K562 (cell line): ENCODE data around the gene ACADM. TPM values are rescaled to one million over a fixed set of nuclear protein-coding genes. Genes with fewer than 3 reads are reported as not detected.

Source experiments
- ATAC-seq: fragments of 200-7000 bp; cut with Tn5 transposase; 3 replicates; pipeline ENCODE4 v1.9.1; 2020; ENCODE audit warnings: moderate library complexity
- BruUV-seq: library from RNA; stranded (reverse); fragments of 400-500 nt; replicated peaks from 2 replicates; lab custom pipeline; 2021; lab: Mats Ljungman, UMichigan
- CTCF ChIA-PET: fragments of 300-600 bp; formaldehyde crosslinking; extraction: SDS; loops from one replicate; lab custom pipeline; 2021; ENCODE audit warnings: low intra/inter-chr PET ratio; lab: Yijun Ruan, JAX
- POLR2A ChIA-PET: fragments of 300-600, 350-650 bp; sonication (Branson Sonifier 250); formaldehyde crosslinking; extraction: SDS; loops from one replicate; lab custom pipeline; 2021; ENCODE audit warnings: antibody characterized with exemption, inconsistent platforms; lab: Yijun Ruan, JAX
- DNase-seq, 4 experiments: peaks; one replicate each; pipeline versions ENCODE4 v3.0.0 to v3.0.0-alpha.2; 2011 to 2018; ENCODE audit warnings: low spot score in 3 of 4, mixed read lengths in 3 of 4; ENCODE audit errors: extremely low read depth in 1 of 4
- FAIRE-seq: peaks from 2 replicates; lab custom pipeline; 2011; peaks lifted over from hg19 to GRCh38; lab: Jason Lieb, UNC
- H2AFZ ChIP-seq: 2 replicates; pipeline ENCODE4 v1.6.0; 2011; ENCODE audit warnings: low read depth, low read length, control low read depth, inconsistent platforms
- H3K27ac ChIP-seq: fragments of 200-600 bp; 3 replicates; pipeline ENCODE4 v1.8.0; 2011; ENCODE audit warnings: low read depth, mild to moderate bottlenecking, control low read depth, inconsistent platforms, low read length, moderate library complexity, mixed read lengths; ENCODE audit errors: extremely low read depth
- H3K27me3 ChIP-seq, 2 experiments: fragments of 300-600 bp in 1 of 2; 2 replicates in 1 of 2; 3 replicates in 1 of 2; pipeline versions ENCODE4 v1.6.0 to v1.8.0; 2011; ENCODE audit warnings: inconsistent platforms in 2 of 2, low read length in 2 of 2, mild to moderate bottlenecking in 1 of 2, mixed read lengths in 1 of 2, moderate library complexity in 1 of 2; ENCODE audit not compliant: control insufficient read depth in 2 of 2, insufficient read depth in 2 of 2
- H3K36me3 ChIP-seq: fragments of 300-600 bp; 3 replicates; pipeline ENCODE4 v1.8.0; 2011; ENCODE audit warnings: mild to moderate bottlenecking, low read length, inconsistent platforms; ENCODE audit not compliant: control insufficient read depth, insufficient read depth
- H3K4me1 ChIP-seq, 2 experiments: fragments of 200-600 bp in 1 of 2; replicated peaks in 1 of 2; 2 replicates in 1 of 2; 3 replicates in 1 of 2; pipeline versions ENCODE4 v1.5.1 to v1.8.0; 2011; ENCODE audit warnings: inconsistent platforms in 2 of 2, low read length in 2 of 2, mild to moderate bottlenecking in 1 of 2, mixed read lengths in 1 of 2, moderate library complexity in 1 of 2; ENCODE audit not compliant: control insufficient read depth in 2 of 2, insufficient read depth in 2 of 2
- H3K4me2 ChIP-seq: 2 replicates; pipeline ENCODE4 v1.6.1; 2011; ENCODE audit warnings: low read length, control low read depth, inconsistent platforms, mixed read lengths; ENCODE audit not compliant: insufficient read depth
- H3K4me3 ChIP-seq: fragments of 200-600 bp; sonication (generic), shearing (Covaris generic); 2 replicates; pipeline ENCODE4 v1.5.1; 2016; ENCODE audit warnings: control low read depth, inconsistent platforms
- H3K79me2 ChIP-seq: fragments of 200-600 bp; 3 replicates; pipeline ENCODE4 v1.8.0; 2011; ENCODE audit warnings: low read length, inconsistent platforms; ENCODE audit not compliant: control insufficient read depth, insufficient read depth
- H3K9ac ChIP-seq, 2 experiments: 2 replicates each; pipeline versions ENCODE4 v1.6.0 to v1.6.1; 2011; ENCODE audit warnings: low read depth in 2 of 2, low read length in 2 of 2, control low read depth in 1 of 2, inconsistent platforms in 1 of 2, mild to moderate bottlenecking in 1 of 2, mixed read lengths in 1 of 2; ENCODE audit not compliant: insufficient read depth in 1 of 2
- H3K9me1 ChIP-seq: one replicate; pipeline ENCODE4 v1.6.0; 2011; ENCODE audit warnings: inconsistent platforms, mild to moderate bottlenecking, low read length, moderate library complexity; ENCODE audit not compliant: control insufficient read depth, insufficient read depth
- H3K9me3 ChIP-seq: replicated peaks from 2 replicates; pipeline ENCODE4 v1.5.1; 2011; ENCODE audit warnings: low read depth, low read length, inconsistent platforms; ENCODE audit not compliant: control insufficient read depth, insufficient read depth
- H4K20me1 ChIP-seq: replicated peaks from 2 replicates; pipeline ENCODE4 v1.6.1; 2011; ENCODE audit warnings: low read length, inconsistent platforms, mixed read lengths; ENCODE audit not compliant: control insufficient read depth, insufficient read depth
- ARID1B ChIP-seq: fragments of 450-650 bp; IDR thresholded peaks from 2 replicates; pipeline ENCODE4 v1.6.1; 2016; ENCODE audit warnings: antibody characterized with exemption, mild to moderate bottlenecking, inconsistent platforms
- DDX20 ChIP-seq: fragments of 450-650 bp; IDR thresholded peaks from 2 replicates; pipeline ENCODE4 v1.6.1; 2016; ENCODE audit warnings: missing genetic modification characterization, low read depth, mild to moderate bottlenecking, missing compliant biosample characterization, moderate library complexity
- DPF2 ChIP-seq: fragments of 450-650 bp; IDR thresholded peaks from 2 replicates; pipeline ENCODE4 v1.6.1; 2016
- ELF1 ChIP-seq: fragments of 200-800 bp; sonication (Bioruptor generic); IDR thresholded peaks from 2 replicates; pipeline ENCODE4 v1.6.1; 2016; ENCODE audit warnings: missing genetic modification characterization, missing compliant biosample characterization
- FIP1L1 ChIP-seq: fragments of 200-400 bp; formaldehyde crosslinking; IDR thresholded peaks from 2 replicates; pipeline ENCODE4 v1.6.1; 2018; ENCODE audit warnings: mild to moderate bottlenecking, low read depth, low read length; ENCODE audit not compliant: poor library complexity, severe bottlenecking
- FOXA3 ChIP-seq, 2 experiments: fragments of 450-650 bp in 1 of 2; sonication (generic) in 1 of 2; formaldehyde crosslinking; IDR thresholded peaks in 1 of 2; conservative IDR thresholded peaks in 1 of 2; 2 replicates each; pipeline versions ENCODE4 v1.4.0 to v1.8.0; 2020 to 2022; ENCODE audit warnings: mild to moderate bottlenecking in 2 of 2, missing genetic modification reagents in 1 of 2
- IFI16 ChIP-seq: fragments of 250-450 bp; sonication (Bioruptor Pico); IDR thresholded peaks from 2 replicates; pipeline ENCODE4 v2.1.2; 2022; ENCODE audit warnings: mild to moderate bottlenecking, inconsistent platforms
- KDM1A ChIP-seq, 2 experiments: fragments of 450-650 bp; IDR thresholded peaks; 2 replicates each; pipeline ENCODE4 v1.6.1; 2016; ENCODE audit warnings: mild to moderate bottlenecking in 2 of 2
- KDM2B ChIP-seq: fragments of 250-450 bp; sonication (Bioruptor Pico); IDR thresholded peaks from 2 replicates; pipeline ENCODE4 v1.8.0; 2021; ENCODE audit warnings: mild to moderate bottlenecking, moderate library complexity
- MCM3 ChIP-seq: fragments of 450-650 bp; IDR thresholded peaks from 2 replicates; pipeline ENCODE4 v1.6.1; 2016
- MCM5 ChIP-seq: fragments of 450-650 bp; IDR thresholded peaks from 2 replicates; pipeline ENCODE4 v1.6.1; 2016; ENCODE audit warnings: low read depth
- POLR2G ChIP-seq: fragments of 200-400 bp; formaldehyde crosslinking; IDR thresholded peaks from 2 replicates; pipeline ENCODE4 v1.6.1; 2017; ENCODE audit warnings: low read depth, mild to moderate bottlenecking, antibody characterized with exemption, low read length, moderate library complexity
- SIN3B ChIP-seq: fragments of 450-650 bp; IDR thresholded peaks from 2 replicates; pipeline ENCODE4 v1.6.1; 2017; ENCODE audit warnings: low read depth, mild to moderate bottlenecking, moderate library complexity
- SMAD3 ChIP-seq: fragments of 450-650 bp; formaldehyde crosslinking; conservative IDR thresholded peaks from 2 replicates; pipeline ENCODE4 v1.4.0; 2020; ENCODE audit warnings: mild to moderate bottlenecking
- SMARCA4 ChIP-seq: fragments of 450-650 bp; IDR thresholded peaks from 2 replicates; pipeline ENCODE4 v1.6.1; 2016
- TAF15 ChIP-seq: fragments of 200-400 bp; formaldehyde crosslinking; IDR thresholded peaks from 2 replicates; pipeline ENCODE4 v1.6.1; 2017; ENCODE audit warnings: mild to moderate bottlenecking, low read depth, low read length, moderate library complexity
- TEAD4 ChIP-seq, 2 experiments: sonication (generic) in 1 of 2; formaldehyde crosslinking in 1 of 2; IDR thresholded peaks; 2 replicates each; pipeline versions ENCODE4 v1.6.1 to v1.8.0; 2012 to 2022; ENCODE audit warnings: borderline replicate concordance in 1 of 2, inconsistent platforms in 1 of 2, low read length in 1 of 2, mild to moderate bottlenecking in 1 of 2, missing genetic modification reagents in 1 of 2
- TFAM ChIP-seq: fragments of 250-450 bp; sonication (Bioruptor Pico); conservative IDR thresholded peaks from 2 replicates; pipeline ENCODE4 v1.5.0; 2021; ENCODE audit warnings: mild to moderate bottlenecking, moderate library complexity
- ZFP30 ChIP-seq: fragments of 250-450 bp; sonication (Bioruptor Pico); IDR thresholded peaks from 2 replicates; pipeline ENCODE4 v1.8.0; 2022; ENCODE audit warnings: moderate library complexity, mild to moderate bottlenecking, inconsistent platforms, borderline replicate concordance
- ZNF830 ChIP-seq: fragments of 250-450 bp; sonication (Bioruptor Pico); IDR thresholded peaks from 2 replicates; pipeline ENCODE4 v1.5.0; 2021; ENCODE audit warnings: mild to moderate bottlenecking
- ZSCAN29 ChIP-seq: fragments of 450-650 bp; IDR thresholded peaks from 2 replicates; pipeline ENCODE4 v1.6.1; 2017
- WGBS: fragments of 100-300 bp; shearing (Covaris generic); methylation state at CpG from one replicate; pipeline ENCODE4 v1.1.6; 2016; ENCODE audit warnings: low coverage, mixed read lengths; ENCODE audit not compliant: insufficient coverage; ENCODE audit errors: missing lambda C conversion rate; 5-methylcytosine and 5-hydroxymethylcytosine counted together
- in situ Hi-C: fragments of 300-500 bp; cut with MboI; formaldehyde crosslinking; loops from 4 replicates; pipeline ENCODE4 v1.15.0; 2018; ENCODE audit warnings: inconsistent platforms, mixed read lengths
- intact Hi-C: fragments of 100-400 bp; cut with micrococcal nuclease; formaldehyde crosslinking; loops from 2 replicates; pipeline ENCODE4 v1.14.2; 2022
- polyA plus RNA-seq, 8 experiments: library from polyadenylated mRNA; depleted of rRNA in 4 of 8; stranded (reverse) in 5 of 8; unstranded in 3 of 8; fragments of >200 nt; fragmentation: Nextera tagmentation in 2 of 8; fragmentation: Illumina TruSeq in 1 of 8; extraction: Ambion mirVana in 2 of 8; extraction: Trizol in 1 of 8; gene quantifications; 2 replicates each; pipeline versions ENCODE4 v1.2.1 to v1.2.3, GENCODE V29; 2011 to 2014; ENCODE audit warnings: inconsistent platforms in 1 of 8, missing spikeins in 1 of 8
- total RNA-seq, 7 experiments: library from RNA; depleted of rRNA in 6 of 7; stranded (reverse); fragments of >200 nt in 6 of 7; fragmentation: Illumina TruSeq in 2 of 7; extraction: Trizol in 2 of 7; gene quantifications; 2 replicates each; pipeline versions ENCODE4 v1.2.1 to v1.2.3, GENCODE V29; 2011 to 2021; ENCODE audit warnings: low replicate concordance in 1 of 7
- TF ChIP-seq, protein P1 (sequence below): fragments of 250-450 bp; sonication (Bioruptor Pico); IDR thresholded peaks from 2 replicates; pipeline ENCODE4 v1.5.0; 2021; ENCODE audit warnings: mild to moderate bottlenecking, moderate library complexity

ACADM gene
- total and polyA plus RNA-seq, 9 of the 15 experiments (the other 6 are each of a cell fraction or from before 2014, with no cell fraction given): 82.5 to 156 (median 123) TPM

- BruUV-seq: no TSS peak
- WGBS: 18% methylated on average over 1 of the region's 1 CpG
- peak overlapping the region; percentile 94; the same call in 1 of the 2 replicates for H3K4me2 ChIP-seq
- intact Hi-C loops: no loop called here
- FAIRE-seq (no peak), DNase-seq (peak in 1 of 4 experiments; percentile 11), ATAC-seq (no peak)
- H4K20me1 ChIP-seq: peaks cover 55% of the 10 kb centered on the region
- no peak overlapping the region; the same call in 2 of the 3 replicates for H3K27ac ChIP-seq
- peaks cover 85% of the 10 kb centered on the region for H3K79me2 ChIP-seq
- H3K4me3 ChIP-seq: peak overlapping the region; percentile 63
- H3K9me1 ChIP-seq: no peaks in the 10 kb centered on the region
- ChIA-PET CTCF (interaction anchor here (0.6 kb wide), 1 partner anchor 1988 kb away, joined by 4 read pairs; no protein-coding TSS in a partner anchor), POLR2A (interaction anchor here (0.7 to 2.0 kb wide), 6 partner anchors 9 to 1823 kb away, joined by 3 to 7 read pairs (median 4); no protein-coding TSS in a partner anchor)
- no peaks in the 10 kb centered on the region for H3K27me3 ChIP-seq
- in situ Hi-C loops: no loop called here
- H3K4me1 ChIP-seq: peaks cover 3 to 8% of the 10 kb centered on the region in 2 experiments; a peak in 2 of 5 replicates
- H3K36me3 ChIP-seq: peaks cover 94% of the 10 kb centered on the region
- H3K9me3 ChIP-seq: no peaks in the 10 kb centered on the region
- peak overlapping the region; percentile 86 to 95; a peak in 3 of 4 replicates for H3K9ac ChIP-seq
- H2AFZ ChIP-seq: no peak overlapping the region
- TF ChIP-seq IFI16 (CRISPR knock-in tag): no peak
- TF ChIP-seq DPF2: peak; percentile 49
- no peak for TF ChIP-seq ELF1 (tag)
- 0 out of 2 replicates have a peak, but pooled peaks have one; percentile 6 for TF ChIP-seq TEAD4 (IDR thresholded peaks at IDR 0.05; ENCODE audit: low read length)
- TF ChIP-seq TEAD4 (CRISPR knock-in tag; IDR thresholded peaks at IDR 0.05; ENCODE audit: borderline replicate concordance): no peak
- TF ChIP-seq ZFP30 (CRISPR knock-in tag): no peak
- TF ChIP-seq TFAM (CRISPR knock-in tag): no peak
- TF ChIP-seq FIP1L1: no peak
- TF ChIP-seq FOXA3 (CRISPR knock-in tag; conservative IDR thresholded peaks at IDR 0.05 in 1 of 2, IDR thresholded peaks at IDR 0.05 in 1 of 2): peak in 1 of 2 experiments; percentile 55; a peak in 2 of 4 replicates
- no peak for TF ChIP-seq KDM2B (CRISPR knock-in tag)
- no peak for TF ChIP-seq TAF15
- TF ChIP-seq ZNF830: no peak
- TF ChIP-seq ARID1B: peak; percentile 28; the same call in 1 of the 2 replicates
- TF ChIP-seq MCM5: no peak
- TF ChIP-seq ZSCAN29: no peak
- TF ChIP-seq KDM1A (IDR thresholded peaks at IDR 0.05): 0 out of 4 replicates have a peak, but pooled peaks of 1 of the 2 experiments have one; percentile 15
- no peak for TF ChIP-seq DDX20 (tag)
- peak; percentile 33; the same call in 1 of the 2 replicates for TF ChIP-seq SMARCA4
- TF ChIP-seq, protein P1, sequence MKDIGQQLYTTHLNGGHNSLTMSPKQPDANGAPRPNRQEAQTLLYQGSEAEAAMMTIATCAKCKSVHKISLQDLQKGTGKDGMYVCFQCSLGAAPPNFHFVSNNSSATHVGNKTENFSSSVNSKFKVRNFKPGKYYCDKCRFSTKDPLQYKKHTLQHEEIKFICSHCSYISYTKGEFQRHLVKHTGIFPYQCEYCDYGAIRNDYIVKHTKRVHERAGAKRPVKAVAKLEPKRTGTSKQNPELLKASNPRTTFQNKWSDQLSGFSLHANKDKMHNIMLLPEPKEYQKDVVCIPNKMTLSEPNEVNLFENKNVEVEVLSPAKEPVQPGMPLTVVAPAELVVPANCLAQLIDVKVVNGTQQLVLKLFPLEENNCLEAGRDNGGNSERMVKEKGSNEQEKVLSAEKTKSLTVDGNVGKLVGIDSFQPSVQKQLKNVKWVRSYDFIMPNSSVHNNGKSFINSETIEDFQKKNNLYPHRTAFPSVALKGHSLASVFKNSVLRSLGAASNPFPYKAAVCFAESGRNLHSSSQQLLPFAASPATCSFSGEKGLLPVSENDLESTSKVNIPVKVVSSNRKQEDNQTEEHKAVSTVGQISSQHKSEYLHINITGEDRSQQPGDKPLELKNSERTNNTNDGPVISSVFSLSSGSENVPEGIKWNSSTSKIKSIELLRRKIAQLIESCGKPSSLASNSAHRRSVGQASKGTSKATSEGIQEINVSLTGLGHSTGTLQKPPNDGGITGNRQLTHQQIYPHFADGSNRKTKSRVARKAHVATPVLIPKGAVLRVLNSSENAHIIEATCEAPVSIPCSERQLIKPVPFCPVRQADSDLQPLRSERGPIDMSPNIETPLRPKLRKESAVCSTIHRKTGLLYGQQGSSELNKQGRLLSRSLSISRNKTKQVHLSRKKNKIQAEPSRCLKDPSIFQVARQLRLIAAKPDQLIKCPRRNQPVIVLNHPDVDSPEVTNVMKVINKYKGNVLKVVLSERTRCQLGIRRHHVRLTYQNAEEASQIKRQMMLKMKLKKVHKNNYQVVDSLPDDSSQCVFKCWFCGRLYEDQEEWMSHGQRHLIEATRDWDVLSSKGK (CRISPR knock-in tag): no peak
- TF ChIP-seq SIN3B: no peak
- TF ChIP-seq POLR2G: no peak
- no peak for TF ChIP-seq SMAD3
- TF ChIP-seq MCM3: no peak
These were observed 66.5 kb downstream of the ACADM start for GRCh38 chr1:75791022-75791421.
